ENCODE results near the gene COIL. TPM values are rescaled to one million over a fixed set of nuclear protein-coding genes. Genes with fewer than 3 reads are reported as not detected.
A peak's percentile ranks its signal among the peaks of the same experiment; 100 is the strongest.

The COIL gene
- total and polyA plus RNA-seq, 2 of the 13 experiments (the other 11 are each of a cell fraction or from before 2014, with no cell fraction given): 8.1 to 29.4 TPM

- peak; percentile 97 for TF ChIP-seq HOXA5 (CRISPR knock-in tag; IDR thresholded peaks at IDR 0.05)
- TF ChIP-seq ATF6 (CRISPR knock-in tag; conservative IDR thresholded peaks at IDR 0.05): no peak
- TF ChIP-seq PBX3 (CRISPR knock-in tag; IDR thresholded peaks at IDR 0.05; ENCODE audit: borderline replicate concordance): peak; percentile 75; the same call in 1 of the 2 replicates
- TF ChIP-seq ZKSCAN1 (IDR thresholded peaks at IDR 0.05; ENCODE audit: low read length): peak; percentile 28; the same call in 1 of the 2 replicates
- peak; percentile 74; the same call in 1 of the 2 replicates for TF ChIP-seq ZKSCAN8 (CRISPR knock-in tag; IDR thresholded peaks at IDR 0.05; ENCODE audit: borderline replicate concordance)
- TF ChIP-seq ZNF616 (CRISPR knock-in tag; IDR thresholded peaks at IDR 0.05; ENCODE audit: low read depth): no peak; the same call in none of the 2 replicates
- TF ChIP-seq AGO2 (optimal IDR thresholded peaks at IDR 0.05; ENCODE audit: low read depth, low read length): peak; percentile 80
- TF ChIP-seq ZNF362 (CRISPR knock-in tag; IDR thresholded peaks at IDR 0.05; ENCODE audit: borderline replicate concordance): no peak
- no peak for TF ChIP-seq PCBP2 (optimal IDR thresholded peaks at IDR 0.05; ENCODE audit: low read depth, low read length, poor library complexity, severe bottlenecking)
- peak; percentile 68; the same call in 1 of the 2 replicates for TF ChIP-seq MEIS1 (CRISPR knock-in tag; IDR thresholded peaks at IDR 0.05; ENCODE audit: borderline replicate concordance)
- TF ChIP-seq TCF7L2 (IDR thresholded peaks at IDR 0.05; ENCODE audit: low read depth, low read length): no peak
- TF ChIP-seq HHEX (CRISPR knock-in tag; IDR thresholded peaks at IDR 0.05): no peak
- TF ChIP-seq MNT (IDR thresholded peaks at IDR 0.05): no peak
- TF ChIP-seq ZNF160 (CRISPR knock-in tag; IDR thresholded peaks at IDR 0.05): 0 out of 2 replicates have a peak, but pooled peaks have one; percentile 55
- 0 out of 2 replicates have a peak, but pooled peaks have one; percentile 46 for TF ChIP-seq KDM5A (IDR thresholded peaks at IDR 0.05; ENCODE audit: borderline replicate concordance, low read length)
- peak; percentile 85 for TF ChIP-seq ZBTB25 (CRISPR knock-in tag; IDR thresholded peaks at IDR 0.05)
- TF ChIP-seq ZSCAN30 (CRISPR knock-in tag; IDR thresholded peaks at IDR 0.05): 0 out of 2 replicates have a peak, but pooled peaks have one; percentile 33
- no peak for TF ChIP-seq ZNF674 (CRISPR knock-in tag; IDR thresholded peaks at IDR 0.05; ENCODE audit: low read depth)
Measured at GRCh38 chr17:56913867-56914580, 46.8 kb downstream of the COIL start, which contains the start of gene TRIM25 (continued).
